T47D (cell line): ENCODE results near the gene OSBPL10.
"Not testable (repeated sequence)": the region's sequence is repeated elsewhere in the genome, so short reads cannot be mapped to it uniquely, and the experiment has no call there.

Source experiments
- DNase-seq, 2 experiments: peaks; one replicate each; pipeline versions ENCODE4 v3.0.0 to v3.0.0-alpha.2; 2011 to 2012; ENCODE audit warnings: low read depth in 1 of 2, low spot score in 1 of 2
- JUND ChIP-seq: IDR thresholded peaks from 2 replicates; pipeline ENCODE4 v1.6.1; 2012; ENCODE audit warnings: low read depth
- in situ Hi-C: cut with HindIII; loops from 2 replicates; pipeline ENCODE4 v1.10.0; 2016; ENCODE audit warnings: low sequenced_read_pairs, low pct_unique_long_range_greater_than_20kb

OSBPL10 gene

GRCh38 chr3:31880482-31881078 is 100.5 kb downstream of the OSBPL10 start:
- no peak for DNase-seq
- in situ Hi-C loops: no loop called here
- TF ChIP-seq JUND: no peak

- no peak for TF ChIP-seq JUND
- DNase-seq: peak in 1 of 2 experiments; percentile 29
- in situ Hi-C loops: no loop called here
Measured at GRCh38 chr3:31880020-31880419, 101.0 kb downstream of the OSBPL10 start.

- no peak for DNase-seq
- no peak for TF ChIP-seq JUND
- in situ Hi-C loops: no loop called here
Measured at GRCh38 chr3:31879365-31879764, 101.7 kb downstream of the OSBPL10 start.

GRCh38 chr3:31878231-31878838 is 102.7 kb downstream of the OSBPL10 start:
- no peak for DNase-seq
- no peak for TF ChIP-seq JUND
- in situ Hi-C loops: no loop called here

GRCh38 chr3:31876331-31876730 is 104.7 kb downstream of the OSBPL10 start:
- in situ Hi-C loops: no loop called here
- TF ChIP-seq JUND: no peak
- no peak for DNase-seq

GRCh38 chr3:31875437-31875836 is 105.6 kb downstream of the OSBPL10 start:
- DNase-seq: no peak
- no peak for TF ChIP-seq JUND
- in situ Hi-C loops: no loop called here

- TF ChIP-seq JUND: no peak
- DNase-seq: no peak
- in situ Hi-C loops: no loop called here
Measured at GRCh38 chr3:31873254-31873820, 107.7 kb downstream of the OSBPL10 start.

- in situ Hi-C loops: no loop called here
- no peak for DNase-seq
- no peak for TF ChIP-seq JUND
Measured at GRCh38 chr3:31871939-31872507, 109.0 kb downstream of the OSBPL10 start.

- DNase-seq, in situ Hi-C loops: not testable (repeated sequence)
Measured at GRCh38 chr3:31870111-31870510, 111.0 kb downstream of the OSBPL10 start.

- TF ChIP-seq JUND: no peak
- in situ Hi-C loops: no loop called here
- no peak for DNase-seq
Measured at GRCh38 chr3:31868236-31868635, 112.8 kb downstream of the OSBPL10 start.

- no peak for TF ChIP-seq JUND
- in situ Hi-C loops: no loop called here
- DNase-seq: no peak
Measured at GRCh38 chr3:31862666-31863279, 118.3 kb downstream of the OSBPL10 start.

- no peak for DNase-seq
- no peak for TF ChIP-seq JUND
- in situ Hi-C loops: no loop called here
Measured at GRCh38 chr3:31861826-31862225, 119.2 kb downstream of the OSBPL10 start.

- DNase-seq, in situ Hi-C loops: not testable (repeated sequence)
Measured at GRCh38 chr3:31860642-31861041, 120.4 kb downstream of the OSBPL10 start.
